H1 (cell line): ENCODE measurements around the gene LENG9. TPM values are rescaled to one million over a fixed set of nuclear protein-coding genes. Genes with fewer than 3 reads are reported as not detected.

Experiments
- CTCF ChIA-PET: fragments of 300-600 bp; sonication (Branson Sonifier 250); formaldehyde crosslinking; loops from one replicate; lab custom pipeline; 2021; ENCODE audit not compliant: partially characterized antibody; lab: Charles Lee
- POLR2A ChIA-PET: fragments of 300-600 bp; sonication (Branson Sonifier 250); formaldehyde crosslinking; loops from one replicate; lab custom pipeline; 2021; ENCODE audit warnings: inconsistent platforms; ENCODE audit not compliant: partially characterized antibody; lab: Charles Lee
- DNase-seq, 2 experiments: peaks; one replicate each; pipeline versions ENCODE4 v3.0.0 to v3.0.0-alpha.2; 2010 to 2022; ENCODE audit warnings: low spot score in 2 of 2, low read depth in 1 of 2, mixed read lengths in 1 of 2
- FAIRE-seq: peaks from 2 replicates; lab custom pipeline; 2011; peaks lifted over from hg19 to GRCh38; lab: Jason Lieb, UNC
- H2AFZ ChIP-seq: 2 replicates; pipeline ENCODE4 v1.8.1; 2012; ENCODE audit warnings: low read length, inconsistent platforms
- H2AK5ac ChIP-seq: 2 replicates; pipeline ENCODE4 v1.6.1; 2013; ENCODE audit warnings: low read depth, low read length
- H2BK120ac ChIP-seq: replicated peaks from 2 replicates; pipeline ENCODE3; 2013; ENCODE audit warnings: low read depth, low read length, inconsistent platforms
- H2BK12ac ChIP-seq: 2 replicates; pipeline ENCODE4 v1.6.1; 2013; ENCODE audit warnings: low read depth, low read length
- H2BK15ac ChIP-seq: 2 replicates; pipeline ENCODE4 v1.6.1; 2013; ENCODE audit warnings: low read length
- H2BK20ac ChIP-seq: 2 replicates; pipeline ENCODE4 v1.6.1; 2013; ENCODE audit warnings: low read length
- H2BK5ac ChIP-seq: 2 replicates; pipeline ENCODE4 v1.6.1; 2013; ENCODE audit warnings: low read depth, low read length
- H3K14ac ChIP-seq: 2 replicates; pipeline ENCODE4 v1.6.1; 2013; ENCODE audit warnings: inconsistent platforms; ENCODE audit not compliant: insufficient read length
- H3K18ac ChIP-seq: 2 replicates; pipeline ENCODE4 v1.6.1; 2013; ENCODE audit warnings: low read length; ENCODE audit errors: extremely low read depth
- H3K23ac ChIP-seq: 2 replicates; pipeline ENCODE4 v1.6.1; 2013; ENCODE audit warnings: inconsistent platforms; ENCODE audit not compliant: insufficient read length
- H3K23me2 ChIP-seq: 2 replicates; pipeline ENCODE4 v1.6.1; 2013; ENCODE audit warnings: low read depth, low read length
- H3K27ac ChIP-seq: 2 replicates; pipeline ENCODE4 v1.6.1; 2011; ENCODE audit warnings: low read depth, low read length, inconsistent platforms
- H3K27me3 ChIP-seq, 4 experiments: replicated peaks in 1 of 4; 1 replicate in 1 of 4; 2 replicates in 3 of 4; pipeline versions ENCODE4 v1.6.1 to v1.8.1; 2011 to 2013; ENCODE audit warnings: low read length in 3 of 4, mild to moderate bottlenecking in 3 of 4, inconsistent platforms in 2 of 4, mixed read lengths in 2 of 4, moderate library complexity in 1 of 4; ENCODE audit not compliant: control insufficient read depth in 3 of 4, insufficient read depth in 3 of 4; ENCODE audit errors: extremely low read depth in 1 of 4
- H3K36me3 ChIP-seq, 4 experiments: 2 replicates each; pipeline versions ENCODE4 v1.6.1 to v1.8.1; 2011 to 2013; ENCODE audit warnings: mild to moderate bottlenecking in 4 of 4, low read length in 3 of 4, moderate library complexity in 2 of 4, control low read depth in 1 of 4, inconsistent platforms in 1 of 4; ENCODE audit not compliant: insufficient read depth in 4 of 4, control insufficient read depth in 2 of 4
- H3K4ac ChIP-seq: replicated peaks from 2 replicates; pipeline ENCODE3; 2013; ENCODE audit warnings: low read length, low read depth, mixed read lengths, inconsistent platforms; ENCODE audit not compliant: insufficient read length
- H3K4me1 ChIP-seq, 4 experiments: replicated peaks in 1 of 4; 1 replicate in 1 of 4; 2 replicates in 3 of 4; pipeline versions ENCODE4 v1.6.1 to v1.8.1; 2011 to 2013; ENCODE audit warnings: low read length in 3 of 4, inconsistent platforms in 2 of 4, mixed read lengths in 1 of 4; ENCODE audit not compliant: insufficient read depth in 4 of 4, control insufficient read depth in 3 of 4
- H3K4me2 ChIP-seq, 2 experiments: 2 replicates each; pipeline versions ENCODE4 v1.6.1 to v1.8.1; 2011 to 2013; ENCODE audit warnings: low read depth in 2 of 2, low read length in 2 of 2, control low read depth in 1 of 2, inconsistent platforms in 1 of 2, mild to moderate bottlenecking in 1 of 2; ENCODE audit not compliant: insufficient read depth in 1 of 2
- H3K4me3 ChIP-seq, 4 experiments: fragments of 200-600, 300-600 bp in 1 of 4; sonication (generic), shearing (Covaris generic), sonication (Bioruptor Twin) in 1 of 4; 2 replicates each; pipeline versions ENCODE4 v1.5.1 to v1.8.1; 2011 to 2016; ENCODE audit warnings: low read length in 4 of 4, low read depth in 3 of 4, control low read depth in 2 of 4, inconsistent platforms in 2 of 4, mild to moderate bottlenecking in 2 of 4, mixed read lengths in 1 of 4, moderate library complexity in 1 of 4; ENCODE audit not compliant: insufficient read depth in 2 of 4; ENCODE audit errors: extremely low read depth in 1 of 4
- H3K56ac ChIP-seq: replicated peaks from 2 replicates; pipeline ENCODE3; 2013; ENCODE audit warnings: low read depth, mild to moderate bottlenecking, mixed read lengths, low read length, inconsistent platforms; ENCODE audit not compliant: insufficient read length
- H3K79me1 ChIP-seq: 2 replicates; pipeline ENCODE4 v1.6.1; 2013; ENCODE audit warnings: low read depth, low read length, control low read depth
- H3K79me2 ChIP-seq, 2 experiments: 2 replicates each; pipeline versions ENCODE4 v1.6.1 to v1.8.1; 2012 to 2013; ENCODE audit warnings: low read length in 2 of 2, mild to moderate bottlenecking in 2 of 2, inconsistent platforms in 1 of 2; ENCODE audit not compliant: insufficient read depth in 2 of 2, control insufficient read depth in 1 of 2
- H3K9ac ChIP-seq, 4 experiments: replicated peaks in 1 of 4; 1 replicate in 1 of 4; 2 replicates in 3 of 4; pipeline versions ENCODE4 v1.6.1 to v1.8.1; 2011 to 2013; ENCODE audit warnings: low read depth in 3 of 4, low read length in 3 of 4, control low read depth in 2 of 4, mild to moderate bottlenecking in 2 of 4, moderate library complexity in 2 of 4, inconsistent platforms in 1 of 4; ENCODE audit errors: extremely low read depth in 1 of 4
- H3K9me3 ChIP-seq, 2 experiments: 2 replicates each; pipeline versions ENCODE4 v1.6.1 to v1.8.1; 2012 to 2013; ENCODE audit warnings: mild to moderate bottlenecking in 2 of 2, moderate library complexity in 2 of 2, control low read depth in 1 of 2, inconsistent platforms in 1 of 2, low read depth in 1 of 2, low read length in 1 of 2, mixed read lengths in 1 of 2; ENCODE audit not compliant: insufficient read depth in 2 of 2
- H4K20me1 ChIP-seq, 2 experiments: replicated peaks in 1 of 2; 2 replicates each; pipeline versions ENCODE3 to v1.8.1; 2011 to 2013; ENCODE audit warnings: inconsistent platforms in 2 of 2, low read length in 2 of 2, mild to moderate bottlenecking in 1 of 2; ENCODE audit not compliant: insufficient read depth in 2 of 2, control insufficient read depth in 1 of 2
- H4K5ac ChIP-seq: 2 replicates; pipeline ENCODE4 v1.6.1; 2013; ENCODE audit warnings: low read length, low read depth, mixed read lengths, inconsistent platforms; ENCODE audit not compliant: insufficient read length
- H4K8ac ChIP-seq: 2 replicates; pipeline ENCODE4 v1.8.0; 2013; ENCODE audit warnings: mild to moderate bottlenecking, moderate library complexity, low read length, inconsistent platforms; ENCODE audit not compliant: insufficient read depth; ENCODE audit errors: extremely low read depth
- H4K91ac ChIP-seq: replicated peaks from 2 replicates; pipeline ENCODE3; 2013; ENCODE audit warnings: low read length, mixed read lengths, inconsistent platforms; ENCODE audit not compliant: insufficient read length
- WGBS, 2 experiments: shearing (Covaris generic) in 1 of 2; methylation state at CpG; one replicate each; pipeline versions ENCODE4 v1.1.6 to v1.1.7; 2013 to 2015; ENCODE audit warnings: low lambda C conversion rate in 2 of 2, mixed read lengths in 2 of 2, inconsistent platforms in 1 of 2, low coverage in 1 of 2, missing lambda C conversion rate in 1 of 2; ENCODE audit not compliant: insufficient replicate concordance in 2 of 2, insufficient coverage in 1 of 2, insufficient read length in 1 of 2; ENCODE audit errors: extremely low coverage in 1 of 2, missing lambda C conversion rate in 1 of 2; 5-methylcytosine and 5-hydroxymethylcytosine counted together
- polyA plus RNA-seq, 7 experiments: library from polyadenylated mRNA; depleted of rRNA in 3 of 7; stranded (reverse) in 5 of 7; unstranded in 2 of 7; fragments of >200 nt in 5 of 7; fragments of 200-250 nt in 2 of 7; gene quantifications; 1 replicate in 5 of 7; 2 replicates in 1 of 7; 4 replicates in 1 of 7; pipeline versions ENCODE4 v1.2.1 to v1.2.3, GENCODE V29; 2011 to 2013; ENCODE audit warnings: missing spikeins in 2 of 7, mixed read lengths in 2 of 7
- total RNA-seq: library from RNA; stranded (reverse); fragmentation: NEBNext Ultra II Directional; extraction: Animal tissue kit (Norgen Biotek cat#: 25700); gene quantifications from 2 replicates; pipeline ENCODE4 v1.2.1, GENCODE V29; 2021

LENG9 gene
- total and polyA plus RNA-seq, 2 of the 8 experiments (the other 6 are each of a cell fraction or from before 2014, with no cell fraction given): 1.6 to 3.9 TPM

- FAIRE-seq (no peak), DNase-seq (no peak)
- Histone ChIP-seq H3K23me2 (peaks cover 8% of the 10 kb centered on the region; the same call in 1 of the 2 replicates), H2BK12ac (no peak overlapping the region), H3K79me1 (peaks cover 15% of the 10 kb centered on the region), H3K79me2 (peaks cover 0 to 4% of the 10 kb centered on the region in 2 experiments; a peak in 1 of 4 replicates), H4K5ac (no peak overlapping the region), H3K56ac (no peak overlapping the region), H2BK120ac (no peak overlapping the region), H3K18ac (no peak overlapping the region), H4K91ac (no peak overlapping the region), H3K4me2 (peak overlapping the region in 1 of 2 experiments; percentile 35; a peak in 1 of 4 replicates), H2AK5ac (no peak overlapping the region), H3K4ac (no peak overlapping the region), H4K8ac (no peak overlapping the region), H3K9me3 (no peaks in the 10 kb centered on the region), H2AFZ (no peak overlapping the region), H3K23ac (no peak overlapping the region), H3K27me3 (peaks cover 0 to 8% (median 5%) of the 10 kb centered on the region in 4 experiments; a peak in 5 of 7 replicates), H3K9ac (no peak overlapping the region), H2BK15ac (no peak overlapping the region), H3K27ac (no peak overlapping the region), H3K14ac (no peak overlapping the region), H2BK20ac (no peak overlapping the region), H3K36me3 (peaks cover 21 to 43% (median 33%) of the 10 kb centered on the region in 4 experiments; a peak in 7 of 8 replicates), H3K4me3 (no peak overlapping the region), H2BK5ac (no peak overlapping the region), H4K20me1 (peaks cover 4 to 37% of the 10 kb centered on the region in 2 experiments), H3K4me1 (peaks cover 0 to 8% (median 5%) of the 10 kb centered on the region in 4 experiments; a peak in 5 of 7 replicates)
- ChIA-PET CTCF (interaction anchor here (1.2 to 2.0 kb wide), 2 partner anchors 23 to 35 kb away, joined by 3 to 13 read pairs; no protein-coding TSS in a partner anchor), POLR2A (interaction anchor here (1.0 to 6.7 kb wide), 7 partner anchors 11 to 278 kb away, joined by 3 to 129 read pairs (median 4); partner anchors contain the start of genes LENG8 and TTYH1)
- WGBS, 2 experiments: 90% methylated on average over 12 of the region's 27 CpGs; no CpG with 5 or more reads in 1 of the 2 experiments
Measured at GRCh38 chr19:54461210-54461609, 2.4 kb downstream of the LENG9 start.
